Adrenal gland (tissue), 5 donors: ENCODE data around the gene HELZ.

Source experiments
- POLR2A ChIP-seq, 2 donors: fragments of 450-650 bp; IDR thresholded peaks; one replicate each; pipeline ENCODE4 v1.6.1; 2017; ENCODE audit warnings: antibody characterized with exemption in 2 of 2, mild to moderate bottlenecking in 2 of 2, moderate library complexity in 1 of 2
- TF ChIP-seq, protein P1 (sequence below), 6 experiments: fragments of 450-650 bp in 4 of 6; fragments of 200-600 bp in 2 of 6; sonication (generic) in 1 of 6; IDR thresholded peaks; 1 replicate in 5 of 6; 2 replicates in 1 of 6; pipeline versions ENCODE4 v1.5.1 to v1.8.0; 2016 to 2021; ENCODE audit warnings: antibody characterized with exemption in 6 of 6, mild to moderate bottlenecking in 2 of 6, moderate library complexity in 1 of 6
- donor health status: DM: no; HTN: no; CAD: no.

DNA sequence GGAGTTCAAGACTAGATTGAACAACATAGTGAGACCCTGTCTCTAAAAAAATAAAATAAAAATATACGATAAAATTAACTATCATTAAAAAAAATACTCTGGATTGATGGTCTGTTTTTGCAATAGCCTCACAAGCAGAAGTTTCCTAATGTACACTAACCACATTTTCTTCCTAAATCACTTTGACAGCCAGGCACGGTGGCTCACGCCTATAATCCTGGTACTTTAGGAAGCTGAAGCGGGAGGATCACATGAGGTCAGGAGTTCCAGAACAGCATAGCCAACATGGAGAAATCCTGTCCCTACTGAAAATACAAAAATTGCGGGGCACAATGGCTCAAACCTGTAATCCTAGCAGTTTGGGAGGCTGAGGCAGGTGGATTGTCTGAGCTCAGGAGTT, 64.7 kb downstream of the HELZ start:
- TF ChIP-seq, protein P1, sequence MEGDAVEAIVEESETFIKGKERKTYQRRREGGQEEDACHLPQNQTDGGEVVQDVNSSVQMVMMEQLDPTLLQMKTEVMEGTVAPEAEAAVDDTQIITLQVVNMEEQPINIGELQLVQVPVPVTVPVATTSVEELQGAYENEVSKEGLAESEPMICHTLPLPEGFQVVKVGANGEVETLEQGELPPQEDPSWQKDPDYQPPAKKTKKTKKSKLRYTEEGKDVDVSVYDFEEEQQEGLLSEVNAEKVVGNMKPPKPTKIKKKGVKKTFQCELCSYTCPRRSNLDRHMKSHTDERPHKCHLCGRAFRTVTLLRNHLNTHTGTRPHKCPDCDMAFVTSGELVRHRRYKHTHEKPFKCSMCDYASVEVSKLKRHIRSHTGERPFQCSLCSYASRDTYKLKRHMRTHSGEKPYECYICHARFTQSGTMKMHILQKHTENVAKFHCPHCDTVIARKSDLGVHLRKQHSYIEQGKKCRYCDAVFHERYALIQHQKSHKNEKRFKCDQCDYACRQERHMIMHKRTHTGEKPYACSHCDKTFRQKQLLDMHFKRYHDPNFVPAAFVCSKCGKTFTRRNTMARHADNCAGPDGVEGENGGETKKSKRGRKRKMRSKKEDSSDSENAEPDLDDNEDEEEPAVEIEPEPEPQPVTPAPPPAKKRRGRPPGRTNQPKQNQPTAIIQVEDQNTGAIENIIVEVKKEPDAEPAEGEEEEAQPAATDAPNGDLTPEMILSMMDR (IDR thresholded peaks at IDR 0.05): no peak
- TF ChIP-seq POLR2A (IDR thresholded peaks at IDR 0.05): no peak
